ENCODE measurements around the gene RPH3AL.

Gene RPH3AL

DNA sequence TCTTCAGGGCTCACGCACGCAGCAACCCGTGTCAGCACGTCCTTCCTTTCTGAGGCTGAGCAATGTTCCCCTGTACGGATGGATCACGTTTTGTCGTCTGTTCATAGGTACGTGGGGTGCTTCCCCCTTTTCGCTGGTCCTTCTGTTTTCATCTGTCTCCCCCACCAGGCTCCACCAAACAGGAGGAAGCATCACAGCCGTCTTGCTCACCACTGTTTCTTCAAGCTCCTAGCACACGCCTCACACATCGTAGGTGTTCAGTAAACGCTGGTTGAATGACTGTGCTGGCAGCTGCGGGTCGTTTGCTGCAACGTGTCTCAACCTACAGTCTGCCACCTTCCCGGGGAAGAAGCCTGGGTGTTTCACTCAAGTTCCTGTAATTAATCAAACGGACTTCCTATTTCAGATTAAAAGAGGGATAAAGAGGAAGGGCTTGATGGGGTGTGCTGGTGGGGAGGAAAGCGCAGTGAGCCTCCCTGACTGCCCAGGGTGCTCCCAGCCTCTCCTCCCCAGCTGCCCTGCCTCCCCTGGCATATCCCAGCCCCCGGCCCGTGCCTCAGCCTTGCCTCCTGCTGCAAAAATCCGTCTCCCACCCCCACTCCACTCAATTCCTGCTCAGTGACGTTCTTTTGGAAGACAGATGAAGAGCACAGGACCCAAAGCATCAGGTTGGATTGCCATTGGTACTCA is 94.4 kb downstream of the RPH3AL start:
- TF ChIP-seq GATA2 (IDR thresholded peaks at IDR 0.05; ENCODE audit: low read depth, low read length), result no peak
- TF ChIP-seq GATA3 (IDR thresholded peaks at IDR 0.05; ENCODE audit: low read depth, low read length), result no peak

GRCh38 chr17:253091-253846 is 99.3 kb downstream of the RPH3AL start:
- TF ChIP-seq GATA3 (IDR thresholded peaks at IDR 0.05; ENCODE audit: low read depth, low read length) (no peak), GATA2 (IDR thresholded peaks at IDR 0.05; ENCODE audit: low read depth, low read length) (no peak)

DNA sequence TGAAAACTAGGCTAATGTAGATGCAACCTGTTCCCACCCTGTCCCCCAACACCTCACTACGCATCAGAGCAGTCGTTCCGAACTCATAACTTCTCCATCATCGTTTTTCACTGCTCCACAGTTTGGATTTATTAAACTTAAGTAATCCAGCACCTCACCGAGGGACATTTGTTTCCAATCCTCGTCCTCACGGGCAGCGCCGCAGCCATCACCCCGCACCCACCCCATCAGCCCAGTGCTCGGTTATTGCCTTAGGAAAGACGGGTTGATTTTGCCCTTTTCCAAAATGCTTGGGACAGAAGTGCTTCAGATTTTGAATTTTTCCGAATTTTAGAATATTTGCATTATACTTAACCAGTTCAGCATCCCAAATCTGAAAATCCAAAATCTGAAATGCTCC is 100.2 kb downstream of the RPH3AL start:
- TF ChIP-seq GATA2 (IDR thresholded peaks at IDR 0.05; ENCODE audit: low read depth, low read length) (no peak), GATA3 (IDR thresholded peaks at IDR 0.05; ENCODE audit: low read depth, low read length) (no peak)

DNA sequence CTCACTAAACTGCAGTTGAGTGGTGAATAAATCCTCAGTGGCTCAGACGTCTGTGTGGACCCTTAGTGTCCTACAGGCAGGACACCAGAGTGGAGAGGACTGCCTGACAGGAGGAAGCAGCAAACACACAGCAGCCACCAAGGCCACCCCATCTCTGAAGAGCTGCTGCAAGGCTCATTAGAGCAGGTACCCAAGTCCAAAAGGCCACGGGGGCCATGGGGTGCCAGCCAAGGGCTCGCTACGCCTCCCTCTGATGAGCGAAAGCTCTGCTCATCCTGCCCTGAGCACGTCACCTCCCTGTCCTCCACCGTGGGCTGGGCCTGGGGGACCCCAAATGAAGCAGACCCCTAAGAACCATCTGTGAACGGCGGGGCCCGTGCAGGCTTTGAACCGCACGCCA is 101.1 kb downstream of the RPH3AL start:
- TF ChIP-seq GATA2 (IDR thresholded peaks at IDR 0.05; ENCODE audit: low read depth, low read length) (no peak), GATA3 (IDR thresholded peaks at IDR 0.05; ENCODE audit: low read depth, low read length) (no peak)

GRCh38 chr17:250487-251300 is 101.9 kb downstream of the RPH3AL start:
- TF ChIP-seq GATA2 (IDR thresholded peaks at IDR 0.05; ENCODE audit: low read depth, low read length) (no peak), GATA3 (IDR thresholded peaks at IDR 0.05; ENCODE audit: low read depth, low read length) (no peak)

DNA sequence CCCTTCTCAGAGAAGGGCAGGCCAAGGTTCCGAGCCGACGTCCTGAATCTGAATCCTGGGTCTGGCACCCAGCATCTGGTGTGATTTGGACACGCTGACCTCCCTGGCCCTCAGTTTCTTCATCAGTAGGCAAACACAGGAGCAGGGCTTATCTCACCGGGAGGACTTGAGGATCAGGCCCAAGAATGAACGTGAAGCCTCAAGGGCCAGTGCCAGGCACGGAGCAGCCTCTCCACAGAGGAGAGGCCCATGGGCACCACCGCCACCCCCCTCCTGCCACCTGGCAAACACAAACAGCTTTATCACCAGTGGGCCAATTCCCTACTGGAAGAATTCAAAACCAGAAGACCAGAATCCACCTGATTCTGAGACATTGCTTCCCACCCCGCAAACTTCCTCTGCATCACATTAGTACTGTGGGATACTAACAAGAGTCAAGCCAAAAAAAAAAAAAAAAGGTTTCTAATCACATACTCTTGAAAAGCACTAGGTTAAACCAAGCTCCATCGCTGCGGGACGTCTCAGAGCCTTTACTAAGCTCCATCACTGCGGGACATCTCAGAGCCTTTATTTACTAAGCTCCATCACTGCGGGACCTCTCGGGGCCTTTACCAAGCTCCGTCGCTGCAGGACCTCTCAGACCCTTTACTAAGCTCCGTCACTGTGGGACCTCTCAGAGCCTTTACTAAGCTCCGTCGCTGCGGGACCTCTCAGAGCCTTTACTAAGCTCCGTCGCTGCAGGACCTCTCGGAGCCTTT is 103.2 kb downstream of the RPH3AL start:
- TF ChIP-seq GATA2 (IDR thresholded peaks at IDR 0.05; ENCODE audit: low read depth, low read length) (no peak), GATA3 (IDR thresholded peaks at IDR 0.05; ENCODE audit: low read depth, low read length) (no peak)

DNA sequence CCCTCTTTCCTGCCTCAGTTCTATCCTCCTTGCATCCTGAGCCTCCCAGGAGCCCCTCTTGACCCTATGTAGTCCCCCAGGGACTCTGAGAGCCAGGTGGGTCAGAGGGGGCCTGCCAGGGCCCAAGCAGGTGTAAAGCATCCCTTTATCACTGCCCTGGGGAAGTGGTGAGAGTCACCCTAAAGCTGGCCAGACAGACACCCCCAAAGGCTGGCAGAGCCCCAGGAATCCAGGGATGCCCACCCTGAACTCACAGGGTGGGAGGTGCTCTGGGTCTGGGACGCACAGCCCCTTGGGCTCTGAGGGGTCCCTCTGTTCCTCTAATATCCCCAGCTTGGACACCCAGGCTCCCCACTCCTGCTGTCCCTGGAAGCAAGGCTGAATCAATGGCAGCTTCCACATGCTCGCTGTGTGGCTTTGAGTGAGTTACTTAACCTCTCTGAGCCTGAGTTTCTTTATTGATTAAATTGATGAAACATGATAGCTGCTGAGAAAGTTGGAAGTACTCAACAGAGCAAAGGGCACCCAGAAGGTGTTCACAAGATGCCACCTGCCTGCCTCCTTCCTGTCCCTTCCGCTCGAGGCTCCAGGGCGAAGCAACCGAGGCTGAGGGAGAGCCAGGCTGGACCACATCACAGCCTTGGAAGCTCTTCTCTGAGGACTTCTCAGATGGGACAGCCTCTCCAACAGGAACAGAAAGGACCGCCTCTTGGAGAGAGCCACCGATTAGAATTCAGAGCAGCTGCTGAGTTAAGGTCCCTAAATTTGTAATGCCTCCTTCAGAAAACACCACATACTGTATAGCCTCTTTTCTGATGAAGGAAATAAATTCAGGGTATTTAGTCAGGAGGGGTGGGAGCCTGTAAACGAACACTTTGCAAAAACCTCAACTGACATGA is 104.0 kb downstream of the RPH3AL start:
- TF ChIP-seq GATA3 (IDR thresholded peaks at IDR 0.05; ENCODE audit: low read depth, low read length) (no peak), GATA2 (IDR thresholded peaks at IDR 0.05; ENCODE audit: low read depth, low read length) (no peak)

GRCh38 chr17:247767-248166 is 104.8 kb downstream of the RPH3AL start:
- TF ChIP-seq GATA3 (IDR thresholded peaks at IDR 0.05; ENCODE audit: low read depth, low read length) (no peak), GATA2 (IDR thresholded peaks at IDR 0.05; ENCODE audit: low read depth, low read length) (no peak)

- no peak for TF ChIP-seq GATA3 (IDR thresholded peaks at IDR 0.05; ENCODE audit: low read depth, low read length)
- no peak for TF ChIP-seq GATA2 (IDR thresholded peaks at IDR 0.05; ENCODE audit: low read depth, low read length)
Measured at GRCh38 chr17:246851-247421, 105.7 kb downstream of the RPH3AL start.

- TF ChIP-seq GATA3 (IDR thresholded peaks at IDR 0.05; ENCODE audit: low read depth, low read length) (no peak), GATA2 (IDR thresholded peaks at IDR 0.05; ENCODE audit: low read depth, low read length) (no peak)
Measured at GRCh38 chr17:246226-246625, 106.4 kb downstream of the RPH3AL start.

GRCh38 chr17:245611-246010 is 107.0 kb downstream of the RPH3AL start:
- TF ChIP-seq GATA3 (IDR thresholded peaks at IDR 0.05; ENCODE audit: low read depth, low read length) (no peak), GATA2 (IDR thresholded peaks at IDR 0.05; ENCODE audit: low read depth, low read length) (no peak)

GRCh38 chr17:245020-245419 is 107.6 kb downstream of the RPH3AL start:
- TF ChIP-seq GATA2 (IDR thresholded peaks at IDR 0.05; ENCODE audit: low read depth, low read length) (no peak), GATA3 (IDR thresholded peaks at IDR 0.05; ENCODE audit: low read depth, low read length) (no peak)

GRCh38 chr17:238964-239259 is 113.7 kb downstream of the RPH3AL start:
- TF ChIP-seq GATA2 (IDR thresholded peaks at IDR 0.05; ENCODE audit: low read depth, low read length), result no peak
- no peak for TF ChIP-seq GATA3 (IDR thresholded peaks at IDR 0.05; ENCODE audit: low read depth, low read length)

Measured in SH-SY5Y (cell line).